ENCODE measurements around the gene PITPNM3. TPM values are rescaled to one million over a fixed set of nuclear protein-coding genes. Genes with fewer than 3 reads are reported as not detected.

The PITPNM3 gene
- total and polyA plus RNA-seq, 11 donors: 0.16 to 1.7 (median 0.33) TPM

DNA sequence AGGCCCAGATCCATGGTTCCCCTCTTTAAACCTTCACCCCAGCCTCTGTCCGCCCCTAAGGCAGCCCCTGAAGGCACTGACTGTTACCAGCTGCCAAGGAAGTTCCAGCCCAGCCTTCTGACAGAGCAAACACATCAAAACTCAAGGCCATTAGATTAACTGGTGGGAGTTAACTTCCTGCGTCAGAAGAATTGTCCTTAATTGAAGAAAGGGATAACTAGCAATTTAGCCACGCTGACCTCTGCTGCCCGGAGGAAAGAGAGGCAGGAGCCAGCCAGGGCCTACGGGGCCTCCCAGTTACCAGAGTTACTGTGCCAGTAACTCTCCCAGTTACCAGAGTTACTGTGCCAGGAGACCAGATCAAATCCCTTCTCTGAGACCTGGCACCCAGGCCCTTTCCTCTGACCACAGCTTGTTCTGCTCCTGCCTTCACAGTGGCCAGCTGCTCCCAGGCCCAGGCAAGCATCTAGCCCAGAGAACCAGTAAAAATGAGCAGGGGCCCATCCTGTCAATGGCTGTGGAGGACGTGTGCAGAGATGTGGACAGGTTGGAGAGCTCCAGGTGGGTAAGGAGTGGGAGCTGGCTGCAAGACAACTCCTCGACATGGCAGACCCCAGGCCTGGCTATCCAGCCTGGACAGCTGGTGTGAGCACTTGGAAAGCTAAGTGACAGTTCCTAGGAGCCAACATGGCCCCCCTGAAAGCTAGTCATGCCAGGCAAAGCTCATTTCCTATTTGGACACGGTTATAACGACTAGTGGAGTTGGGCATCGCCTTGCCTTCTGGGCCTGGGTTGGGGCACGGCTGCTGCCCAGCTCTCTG, 2.8 kb upstream of the PITPNM3 start:
- no peak overlapping the region for H3K4me3 ChIP-seq
- peaks cover 0 to 19% (median 10%) of the 10 kb centered on the region in 12 donors for H3K4me1 ChIP-seq
- peak in 2 of 5 donors; percentile 2 to 23 for DNase-seq
- 55 to 77% (median 72%) methylated on average over 8 to 11 of the region's 11 CpGs for WGBS, 4 donors
- no peaks in the 10 kb centered on the region for H3K9me3 ChIP-seq
- peak in 1 of 4 donors; percentile 38 for ATAC-seq
- no peak overlapping the region for H3K27ac ChIP-seq
- H3K27me3 ChIP-seq: peaks cover 3 to 30% (median 17%) of the 10 kb centered on the region in 9 donors
- intact Hi-C loops (cut with DNase I): loop anchor here in 3 of 10 donors (5.0 to 10.0 kb wide), 2 partner anchors 82 to 84 kb away; no protein-coding TSS in a partner anchor
- no peaks in the 10 kb centered on the region for H3K36me3 ChIP-seq
- TF ChIP-seq, protein P1, sequence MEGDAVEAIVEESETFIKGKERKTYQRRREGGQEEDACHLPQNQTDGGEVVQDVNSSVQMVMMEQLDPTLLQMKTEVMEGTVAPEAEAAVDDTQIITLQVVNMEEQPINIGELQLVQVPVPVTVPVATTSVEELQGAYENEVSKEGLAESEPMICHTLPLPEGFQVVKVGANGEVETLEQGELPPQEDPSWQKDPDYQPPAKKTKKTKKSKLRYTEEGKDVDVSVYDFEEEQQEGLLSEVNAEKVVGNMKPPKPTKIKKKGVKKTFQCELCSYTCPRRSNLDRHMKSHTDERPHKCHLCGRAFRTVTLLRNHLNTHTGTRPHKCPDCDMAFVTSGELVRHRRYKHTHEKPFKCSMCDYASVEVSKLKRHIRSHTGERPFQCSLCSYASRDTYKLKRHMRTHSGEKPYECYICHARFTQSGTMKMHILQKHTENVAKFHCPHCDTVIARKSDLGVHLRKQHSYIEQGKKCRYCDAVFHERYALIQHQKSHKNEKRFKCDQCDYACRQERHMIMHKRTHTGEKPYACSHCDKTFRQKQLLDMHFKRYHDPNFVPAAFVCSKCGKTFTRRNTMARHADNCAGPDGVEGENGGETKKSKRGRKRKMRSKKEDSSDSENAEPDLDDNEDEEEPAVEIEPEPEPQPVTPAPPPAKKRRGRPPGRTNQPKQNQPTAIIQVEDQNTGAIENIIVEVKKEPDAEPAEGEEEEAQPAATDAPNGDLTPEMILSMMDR (IDR thresholded peaks at IDR 0.05): no peak
- no peak for TF ChIP-seq POLR2A (IDR thresholded peaks at IDR 0.05)

DNA sequence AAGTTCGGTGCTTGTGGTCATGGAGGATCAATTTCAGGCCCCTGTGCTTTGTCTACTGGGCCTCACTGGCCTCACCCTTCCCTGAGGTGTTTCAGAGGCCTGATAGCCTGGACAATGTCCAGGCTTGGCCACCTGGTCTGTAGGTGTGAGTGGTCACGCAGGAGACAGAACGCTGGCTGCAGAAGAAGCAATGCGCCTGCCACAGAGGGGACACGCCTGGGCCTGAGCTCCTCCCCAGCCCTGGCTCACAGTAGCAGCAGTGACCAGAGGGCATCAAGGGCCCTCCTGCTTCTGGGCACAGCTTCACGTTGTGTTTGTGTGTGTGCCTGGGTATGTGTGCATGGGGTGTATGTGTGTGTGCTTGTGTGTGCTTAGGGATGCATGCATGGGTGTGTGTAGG, 1.9 kb upstream of the PITPNM3 start:
- Histone ChIP-seq H3K27me3 (peaks cover 6 to 38% (median 17%) of the 10 kb centered on the region in 9 donors), H3K27ac (no peak overlapping the region), H3K9me3 (no peaks in the 10 kb centered on the region), H3K36me3 (no peaks in the 10 kb centered on the region), H3K4me1 (peaks cover 0 to 19% (median 10%) of the 10 kb centered on the region in 12 donors), H3K4me3 (no peak overlapping the region)
- ATAC-seq: no peak
- peak in 1 of 5 donors; percentile 9 for DNase-seq
- WGBS, 4 donors: 69 to 94% (median 94%) methylated on average over 3 to 6 of the region's 6 CpGs
- intact Hi-C loops (cut with DNase I): loop anchor here in 3 of 10 donors (5.0 to 10.0 kb wide), 2 partner anchors 81 to 83 kb away; no protein-coding TSS in a partner anchor
- no peak for TF ChIP-seq POLR2A (IDR thresholded peaks at IDR 0.05)
- TF ChIP-seq, protein P1 (IDR thresholded peaks at IDR 0.05): no peak

DNA sequence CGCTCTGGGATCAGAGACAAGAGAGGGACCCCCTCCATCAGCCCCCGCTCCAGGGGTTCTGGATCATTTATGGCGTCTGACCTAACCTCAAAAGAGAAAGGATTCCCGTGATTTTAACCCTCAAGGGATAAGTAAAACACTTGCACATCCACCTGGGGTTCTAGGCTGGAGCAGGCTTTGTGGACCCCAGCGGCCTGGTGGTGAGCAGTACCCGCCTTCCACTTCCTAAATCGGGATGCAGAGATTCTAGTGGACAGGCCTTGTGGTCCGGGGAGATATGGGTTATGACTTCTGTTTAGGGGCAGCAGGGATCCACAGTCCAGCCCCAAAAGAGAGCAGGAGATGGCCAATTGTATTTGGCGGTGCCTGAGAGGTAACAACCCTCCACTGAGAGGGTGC, 684 bp upstream of the PITPNM3 start:
- TF ChIP-seq, protein P1 (IDR thresholded peaks at IDR 0.05): no peak
- TF ChIP-seq POLR2A (IDR thresholded peaks at IDR 0.05): no peak
- 66 to 72% (median 67%) methylated on average over 9 of the region's 9 CpGs for WGBS, 4 donors
- DNase-seq (no peak), ATAC-seq (no peak)
- Histone ChIP-seq H3K27ac (peak overlapping the region in 1 of 12 donors; percentile 54), H3K36me3 (no peaks in the 10 kb centered on the region), H3K27me3 (peaks cover 6 to 40% (median 17%) of the 10 kb centered on the region in 9 donors), H3K9me3 (no peaks in the 10 kb centered on the region), H3K4me1 (peaks cover 0 to 19% (median 12%) of the 10 kb centered on the region in 12 donors), H3K4me3 (peak overlapping the region in 6 of 12 donors; percentile 20 to 63 (median 36))
- intact Hi-C loops (cut with DNase I): loop anchor here in 3 of 10 donors (5.0 to 10.0 kb wide), 2 partner anchors 80 to 82 kb away; no protein-coding TSS in a partner anchor

All from heart left ventricle (tissue), 16 donors.